GM21390 (cell line): ENCODE data around the gene WDR13.
"Not testable (repeated sequence)": the region's sequence is repeated elsewhere in the genome, so short reads cannot be mapped to it uniquely, and the experiment has no call there.

Source experiments
- ATAC-seq: cut with Tn5 transposase; IDR thresholded peaks from one replicate; pipeline ENCODE4 v1.9.1; 2021; ENCODE audit not compliant: unreplicated experiment

The WDR13 gene

DNA sequence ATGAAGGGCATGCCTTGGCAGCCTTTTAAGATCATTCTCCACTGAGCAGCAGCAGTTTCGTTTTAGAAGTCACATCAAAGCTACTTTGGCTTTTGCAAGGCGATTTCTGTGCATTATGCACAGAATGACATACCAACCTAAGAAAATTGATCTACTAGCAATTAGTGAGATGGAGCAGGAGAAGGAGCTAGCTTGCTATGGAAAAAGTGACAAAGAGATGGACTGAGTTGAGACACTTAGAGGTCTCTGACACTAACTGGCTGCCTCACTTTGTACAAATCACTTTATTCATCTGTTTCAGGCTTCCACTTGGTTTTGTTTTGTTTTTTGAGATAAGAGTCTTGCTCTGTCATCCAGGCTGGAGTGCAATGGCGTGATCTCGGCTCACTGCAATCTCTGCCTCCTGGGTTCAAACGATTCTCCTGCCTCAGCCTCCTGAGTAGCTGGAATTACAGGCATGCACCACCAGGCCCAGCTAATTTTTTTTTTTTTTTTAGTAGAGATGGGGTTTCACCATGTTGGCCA lies 54.8 kb downstream of the WDR13 start:
- ATAC-seq = not testable (repeated sequence)

DNA sequence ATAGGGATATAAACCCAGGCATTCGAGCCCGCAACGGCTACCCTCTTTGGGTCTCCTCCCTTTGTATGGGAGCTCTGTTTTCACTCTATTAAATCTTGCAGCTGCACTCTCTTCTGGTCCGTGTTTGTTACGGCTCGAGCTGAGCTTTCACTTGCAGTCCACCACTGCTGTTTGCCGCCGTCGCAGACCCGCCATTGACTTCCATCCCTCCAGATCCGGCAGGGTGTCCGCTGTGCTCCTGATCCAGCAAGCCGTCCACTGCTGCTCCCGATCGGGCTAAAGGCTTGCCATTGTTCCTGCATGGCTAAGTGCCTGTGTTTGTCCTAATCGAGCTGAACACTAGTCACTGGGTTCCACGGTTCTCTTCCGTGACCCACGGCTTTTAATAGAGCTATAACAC lies 57.5 kb downstream of the WDR13 start:
- not testable (repeated sequence) for ATAC-seq
